ENCODE measurements around the gene IL13. TPM values are rescaled to one million over a fixed set of nuclear protein-coding genes. Genes with fewer than 3 reads are reported as not detected.

Gene IL13
- total RNA-seq, 1 experiment from 2014 or later: not detected

DNA sequence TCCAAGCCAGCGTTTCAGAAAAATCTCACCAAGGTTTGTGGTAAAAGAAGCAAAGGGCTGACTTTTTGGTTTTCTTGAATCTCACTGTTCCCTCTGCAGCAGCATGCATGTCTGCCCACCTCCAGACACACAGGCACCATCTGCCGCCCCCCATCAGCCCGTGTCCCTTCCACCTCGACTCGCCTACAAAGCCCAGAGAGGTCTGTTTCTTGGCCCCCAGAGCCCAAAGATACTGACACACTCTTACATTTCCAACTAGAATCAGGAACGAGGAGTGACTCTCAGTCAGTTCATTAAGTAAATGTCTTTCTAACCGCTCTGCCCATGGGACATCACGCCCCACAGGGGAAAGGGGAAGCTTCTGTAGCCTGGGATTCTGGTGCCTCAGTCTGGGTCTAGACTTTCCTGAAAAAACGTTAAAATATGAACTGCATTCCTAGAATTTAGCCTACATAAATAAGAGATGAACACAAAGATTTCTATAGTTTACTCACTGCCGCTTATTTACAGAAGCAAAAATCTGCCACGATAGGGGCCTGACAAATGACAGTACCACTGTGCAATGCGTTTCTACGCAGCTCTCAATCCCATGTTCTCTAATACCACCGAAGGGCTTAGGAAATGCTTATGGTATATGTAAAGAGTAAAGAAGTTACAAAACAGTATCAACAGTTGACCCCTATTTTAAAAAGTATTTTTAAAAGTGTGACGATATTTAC, 19.9 kb downstream of the IL13 start:
- Histone ChIP-seq H3K4me1 (ENCODE audit: insufficient read depth, low read length) (no peaks in the 10 kb centered on the region), H3K27ac (ENCODE audit: insufficient read length, low read depth, low read length) (no peak overlapping the region), H4K5ac (ENCODE audit: insufficient read length, low read depth, low read length) (no peak overlapping the region), H2AFZ (ENCODE audit: low read length) (no peak overlapping the region), H3T11ph (ENCODE audit: low read length) (no peak overlapping the region), H2BK12ac (ENCODE audit: insufficient read length, low read depth, low read length) (no peak overlapping the region), H3K4me2 (ENCODE audit: insufficient read depth, insufficient read length, low read length) (no peak overlapping the region), H3K9me3 (ENCODE audit: control insufficient read depth, low read depth, low read length) (no peaks in the 10 kb centered on the region), H2BK5ac (ENCODE audit: insufficient read length, low read length) (no peak overlapping the region), H2AK5ac (ENCODE audit: insufficient read length, low read length) (no peak overlapping the region), H3K23me2 (ENCODE audit: insufficient read length, low read depth, low read length, poor library complexity, severe bottlenecking) (no peaks in the 10 kb centered on the region), H2BK20ac (ENCODE audit: low read depth, low read length, poor library complexity, severe bottlenecking) (no peak overlapping the region), H4K8ac (replicated peaks; ENCODE audit: insufficient read length, low read depth, low read length) (no peak overlapping the region), H3K4ac (ENCODE audit: low read depth, low read length) (no peak overlapping the region), H3K9ac (ENCODE audit: extremely low read depth, insufficient read length, low read length) (no peak overlapping the region), H4K91ac (ENCODE audit: insufficient read length, low read depth, low read length) (no peak overlapping the region), H2BK120ac (ENCODE audit: low read depth, low read length, poor library complexity, severe bottlenecking) (no peak overlapping the region), H3K56ac (ENCODE audit: insufficient read length, low read depth, low read length) (no peak overlapping the region), H2BK15ac (ENCODE audit: low read depth, low read length) (no peak overlapping the region), H3K14ac (ENCODE audit: insufficient read depth, low read length) (no peak overlapping the region), H3K23ac (ENCODE audit: insufficient read length, low read depth, low read length) (no peak overlapping the region), H3K27me3 (ENCODE audit: insufficient read depth, low read length) (no peaks in the 10 kb centered on the region), H3K18ac (ENCODE audit: insufficient read length, low read depth, low read length) (no peak overlapping the region), H4K20me1 (ENCODE audit: control insufficient read depth, insufficient read depth, insufficient read length) (peaks cover 3% of the 10 kb centered on the region), H3K79me2 (ENCODE audit: insufficient read depth, low read length) (no peaks in the 10 kb centered on the region), H3K79me1 (ENCODE audit: insufficient read depth, low read depth, low read length, poor library complexity, severe bottlenecking) (no peaks in the 10 kb centered on the region)
- no peaks in the 10 kb centered on the region; the same call in 1 of the 2 replicates for H3K27me3 Mint-ChIP-seq (ENCODE audit: low read depth)
- TF ChIP-seq, protein P1, sequence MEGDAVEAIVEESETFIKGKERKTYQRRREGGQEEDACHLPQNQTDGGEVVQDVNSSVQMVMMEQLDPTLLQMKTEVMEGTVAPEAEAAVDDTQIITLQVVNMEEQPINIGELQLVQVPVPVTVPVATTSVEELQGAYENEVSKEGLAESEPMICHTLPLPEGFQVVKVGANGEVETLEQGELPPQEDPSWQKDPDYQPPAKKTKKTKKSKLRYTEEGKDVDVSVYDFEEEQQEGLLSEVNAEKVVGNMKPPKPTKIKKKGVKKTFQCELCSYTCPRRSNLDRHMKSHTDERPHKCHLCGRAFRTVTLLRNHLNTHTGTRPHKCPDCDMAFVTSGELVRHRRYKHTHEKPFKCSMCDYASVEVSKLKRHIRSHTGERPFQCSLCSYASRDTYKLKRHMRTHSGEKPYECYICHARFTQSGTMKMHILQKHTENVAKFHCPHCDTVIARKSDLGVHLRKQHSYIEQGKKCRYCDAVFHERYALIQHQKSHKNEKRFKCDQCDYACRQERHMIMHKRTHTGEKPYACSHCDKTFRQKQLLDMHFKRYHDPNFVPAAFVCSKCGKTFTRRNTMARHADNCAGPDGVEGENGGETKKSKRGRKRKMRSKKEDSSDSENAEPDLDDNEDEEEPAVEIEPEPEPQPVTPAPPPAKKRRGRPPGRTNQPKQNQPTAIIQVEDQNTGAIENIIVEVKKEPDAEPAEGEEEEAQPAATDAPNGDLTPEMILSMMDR (conservative IDR thresholded peaks at IDR 0.05): no peak
- H3K27ac Mint-ChIP-seq: peak overlapping the region in 1 of 3 experiments; percentile 54; a peak in 3 of 7 replicates
- H3K4me3 Mint-ChIP-seq: no peak overlapping the region
- no peaks in the 10 kb centered on the region for H3K36me3 Mint-ChIP-seq (ENCODE audit: insufficient read depth in 1 of 3, low read depth in 3 of 3)
- H3K9me3 Mint-ChIP-seq: no peaks in the 10 kb centered on the region
- no CpG with 5 or more reads among the region's 15 CpGs for WGBS (ENCODE audit: extremely low coverage, insufficient read length, low lambda C conversion rate)
- H3K4me1 Mint-ChIP-seq: peaks cover 4 to 5% of the 10 kb centered on the region in 2 experiments; a peak in 1 of 4 replicates
- DNase-seq: no peak

Data from H9 (cell line).